ENCODE data around the gene HMGXB4. TPM values are rescaled to one million over a fixed set of nuclear protein-coding genes. Genes with fewer than 3 reads are reported as not detected.

HMGXB4 gene
- total and polyA plus RNA-seq, 7 donors, result 9.7 to 20.9 (median 14.8) TPM

DNA sequence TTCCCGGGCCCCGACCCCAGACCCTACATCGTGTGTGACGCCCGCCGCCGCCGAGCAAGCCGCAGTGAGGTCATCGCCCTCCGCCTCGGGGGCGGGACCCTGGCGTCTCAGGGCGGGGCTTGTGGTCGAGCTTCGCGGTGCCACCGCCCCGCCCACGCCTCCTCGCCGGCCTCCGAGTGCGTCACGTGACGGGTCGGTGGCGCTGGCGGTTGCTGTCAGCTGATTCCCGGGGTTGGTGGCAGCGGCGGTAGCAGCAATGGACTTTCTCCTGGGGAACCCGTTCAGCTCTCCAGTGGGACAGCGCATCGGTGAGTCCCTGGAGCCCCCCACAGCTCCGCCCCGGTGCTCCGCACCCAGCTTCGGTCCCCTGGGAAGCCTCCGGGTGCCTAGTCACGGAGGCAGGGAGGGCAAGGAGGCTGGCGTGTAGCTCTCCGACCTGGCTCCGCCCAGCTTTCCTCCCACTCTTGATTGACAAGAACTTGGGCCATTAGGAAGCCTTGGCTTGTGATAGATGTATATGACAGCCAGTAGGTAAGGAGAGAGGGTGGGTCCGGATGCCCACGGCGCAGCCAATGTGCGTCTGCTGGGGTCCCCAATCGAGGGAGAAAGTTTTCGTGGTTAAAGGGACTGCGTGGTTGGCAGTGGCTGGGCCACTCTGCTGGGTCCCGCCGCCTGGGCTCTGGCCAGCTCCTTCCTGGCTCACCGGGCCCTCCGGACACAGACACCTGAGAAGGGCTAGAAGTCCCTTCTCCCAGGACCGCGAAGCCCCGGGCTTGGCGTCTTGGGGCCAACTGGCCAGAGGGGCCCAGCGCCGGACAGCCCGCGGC, 42.6 kb downstream of the HMGXB4 start, which contains the start of gene TOM1:
Gene TOM1 (plus strand): TSS at position 222 of the 827 bp plus-strand sequence. CDS start 35 bp downstream, at position 257.
- 0% methylated on average over 64 of the region's 64 CpGs for WGBS, 2 donors
- peak; percentile 98 for DNase-seq
- Histone ChIP-seq H3K27ac (peak within 1 kb of the TSS; percentile 92 to 99 (median 94)), H3K4me3 (peak within 1 kb of the TSS; percentile 66 to 88 (median 82)), H3K27me3 (no peaks in the 10 kb centered on the region), H3K9me3 (no peaks in the 10 kb centered on the region), H3K36me3 (peaks cover 0 to 8% (median 3%) of the 10 kb centered on the region in 4 donors), H3K4me1 (peaks cover 0 to 25% (median 20%) of the 10 kb centered on the region in 4 donors)
- intact Hi-C loops (cut with DNase I), result loop anchor here (5.0 kb wide), 1 partner anchor 43 kb away; the partner anchor contains the start of gene HMGXB4
- TF ChIP-seq POLR2A (IDR thresholded peaks at IDR 0.05) (peak; percentile 72 to 74), EP300 (IDR thresholded peaks at IDR 0.05) (peak in 1 of 4 donors; percentile 6), POLR2AphosphoS5 (IDR thresholded peaks at IDR 0.05) (peak; percentile 90 to 94 (median 92))
- TF ChIP-seq, protein P1, sequence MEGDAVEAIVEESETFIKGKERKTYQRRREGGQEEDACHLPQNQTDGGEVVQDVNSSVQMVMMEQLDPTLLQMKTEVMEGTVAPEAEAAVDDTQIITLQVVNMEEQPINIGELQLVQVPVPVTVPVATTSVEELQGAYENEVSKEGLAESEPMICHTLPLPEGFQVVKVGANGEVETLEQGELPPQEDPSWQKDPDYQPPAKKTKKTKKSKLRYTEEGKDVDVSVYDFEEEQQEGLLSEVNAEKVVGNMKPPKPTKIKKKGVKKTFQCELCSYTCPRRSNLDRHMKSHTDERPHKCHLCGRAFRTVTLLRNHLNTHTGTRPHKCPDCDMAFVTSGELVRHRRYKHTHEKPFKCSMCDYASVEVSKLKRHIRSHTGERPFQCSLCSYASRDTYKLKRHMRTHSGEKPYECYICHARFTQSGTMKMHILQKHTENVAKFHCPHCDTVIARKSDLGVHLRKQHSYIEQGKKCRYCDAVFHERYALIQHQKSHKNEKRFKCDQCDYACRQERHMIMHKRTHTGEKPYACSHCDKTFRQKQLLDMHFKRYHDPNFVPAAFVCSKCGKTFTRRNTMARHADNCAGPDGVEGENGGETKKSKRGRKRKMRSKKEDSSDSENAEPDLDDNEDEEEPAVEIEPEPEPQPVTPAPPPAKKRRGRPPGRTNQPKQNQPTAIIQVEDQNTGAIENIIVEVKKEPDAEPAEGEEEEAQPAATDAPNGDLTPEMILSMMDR (IDR thresholded peaks at IDR 0.05), result no peak

DNA sequence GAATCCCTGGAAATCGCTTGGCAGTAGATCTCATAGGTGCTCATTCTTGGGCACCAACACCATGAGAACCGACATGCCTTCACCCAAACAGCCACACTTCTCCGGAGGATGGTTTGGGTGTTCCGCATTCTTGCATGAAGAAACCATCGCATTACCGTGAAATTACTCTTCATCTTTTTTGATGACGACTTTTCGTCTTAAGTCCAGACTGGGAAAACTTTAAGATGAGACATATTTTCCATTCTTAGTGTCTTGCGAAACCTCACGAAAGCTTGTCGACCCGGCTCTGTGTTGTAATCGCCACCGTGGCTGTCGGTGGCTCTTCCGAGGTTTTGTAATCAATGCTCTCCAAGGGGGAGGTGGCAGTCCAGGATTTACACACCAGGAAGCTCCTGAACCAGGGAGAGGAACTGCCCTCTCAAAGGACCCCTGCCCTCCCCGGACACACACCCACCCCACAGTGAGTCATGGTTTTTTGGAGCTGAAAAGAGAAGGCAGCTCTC, 44.1 kb downstream of the HMGXB4 start:
- Histone ChIP-seq H3K9me3 (no peaks in the 10 kb centered on the region), H3K36me3 (no peaks in the 10 kb centered on the region), H3K27ac (peak overlapping the region; percentile 92 to 99 (median 94)), H3K4me3 (peak overlapping the region in 2 of 4 donors; percentile 66 to 80), H3K4me1 (peaks cover 0 to 33% (median 24%) of the 10 kb centered on the region in 4 donors), H3K27me3 (no peaks in the 10 kb centered on the region)
- TF ChIP-seq POLR2AphosphoS5 (IDR thresholded peaks at IDR 0.05) (peak in 1 of 4 donors; percentile 70), POLR2A (IDR thresholded peaks at IDR 0.05) (no peak), EP300 (IDR thresholded peaks at IDR 0.05) (peak in 1 of 4 donors; percentile 61)
- intact Hi-C loops (cut with DNase I), result no loop called here
- peak; percentile 80 for DNase-seq
- 61 to 78% methylated on average over 17 of the region's 17 CpGs for WGBS, 2 donors

DNA sequence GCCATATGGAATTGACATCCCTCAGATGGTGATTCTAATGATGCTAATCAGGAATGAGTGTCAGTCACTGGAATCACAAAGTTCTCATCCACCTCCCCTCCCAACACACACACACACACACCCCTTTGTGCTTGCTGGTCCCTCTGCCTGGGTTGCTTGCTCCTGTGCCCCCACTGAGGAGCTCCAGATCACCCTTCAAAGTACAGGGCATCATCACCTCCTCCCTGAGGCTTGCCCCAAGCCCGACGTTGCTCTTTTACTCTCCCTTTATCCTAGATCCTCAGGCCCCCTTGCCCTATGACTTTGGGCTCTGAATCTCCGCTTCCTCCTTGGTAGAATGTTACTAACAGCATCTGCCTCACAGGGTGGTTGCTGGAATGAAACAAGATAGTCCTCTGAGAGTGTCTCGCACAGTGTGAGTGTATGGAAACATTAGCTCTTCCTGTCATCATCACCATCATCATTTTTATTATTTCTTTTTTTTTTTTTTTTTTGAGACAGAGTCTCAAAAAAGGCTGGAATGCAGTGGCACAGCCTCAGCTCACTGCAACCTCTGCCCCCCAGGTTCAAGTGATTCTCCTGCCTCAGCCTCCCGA, 45.8 kb downstream of the HMGXB4 start:
- 90 to 93% methylated on average over 5 of the region's 5 CpGs for WGBS, 2 donors

DNA sequence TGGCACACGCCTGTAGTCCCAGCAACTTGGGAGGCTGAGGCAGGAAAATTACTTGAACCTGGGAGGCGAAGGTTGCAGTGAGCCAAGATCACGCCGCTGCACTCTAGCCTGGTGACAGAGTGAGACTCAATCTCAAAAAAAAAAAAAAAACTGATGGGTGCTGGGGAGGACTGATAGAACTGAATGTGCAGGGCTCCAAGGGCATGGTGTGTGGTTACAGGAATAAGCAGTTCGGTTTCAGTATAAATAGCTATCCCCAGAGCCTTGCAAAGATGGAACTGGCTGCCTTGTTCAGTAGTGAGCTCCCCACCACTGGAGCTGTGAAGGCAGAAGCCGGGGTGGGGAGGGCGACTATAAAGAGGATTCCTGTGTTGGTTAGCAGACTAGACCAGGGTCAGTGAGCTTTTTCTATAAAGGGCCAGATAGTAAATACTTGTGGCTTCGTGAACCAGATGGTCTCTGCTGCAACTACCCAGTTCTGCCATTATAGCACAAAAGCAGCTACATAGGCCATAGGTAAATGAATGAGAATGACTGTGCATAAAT, 48.3 kb downstream of the HMGXB4 start:
- TF ChIP-seq EP300 (IDR thresholded peaks at IDR 0.05), result no peak
- intact Hi-C loops (cut with DNase I), result no loop called here
- Histone ChIP-seq H3K27ac (no peak overlapping the region), H3K27me3 (no peaks in the 10 kb centered on the region), H3K36me3 (no peaks in the 10 kb centered on the region), H3K4me1 (peaks cover 0 to 36% (median 23%) of the 10 kb centered on the region in 4 donors), H3K4me3 (no peak overlapping the region), H3K9me3 (no peaks in the 10 kb centered on the region)
- DNase-seq, result no peak
- 85 to 94% methylated on average over 8 of the region's 8 CpGs for WGBS, 2 donors

More for the DNA sequence above, 45.8 kb downstream of the HMGXB4 start:
- Histone ChIP-seq H3K4me1 (peaks cover 0 to 47% (median 30%) of the 10 kb centered on the region in 4 donors), H3K27ac (no peak overlapping the region), H3K9me3 (no peaks in the 10 kb centered on the region), H3K27me3 (no peaks in the 10 kb centered on the region), H3K36me3 (no peaks in the 10 kb centered on the region), H3K4me3 (no peak overlapping the region)
- intact Hi-C loops (cut with DNase I), result no loop called here
- TF ChIP-seq POLR2AphosphoS5 (IDR thresholded peaks at IDR 0.05) (no peak), POLR2A (IDR thresholded peaks at IDR 0.05) (no peak), EP300 (IDR thresholded peaks at IDR 0.05) (no peak)
- TF ChIP-seq, protein P1 (IDR thresholded peaks at IDR 0.05), result no peak
- no peak for DNase-seq

DNA sequence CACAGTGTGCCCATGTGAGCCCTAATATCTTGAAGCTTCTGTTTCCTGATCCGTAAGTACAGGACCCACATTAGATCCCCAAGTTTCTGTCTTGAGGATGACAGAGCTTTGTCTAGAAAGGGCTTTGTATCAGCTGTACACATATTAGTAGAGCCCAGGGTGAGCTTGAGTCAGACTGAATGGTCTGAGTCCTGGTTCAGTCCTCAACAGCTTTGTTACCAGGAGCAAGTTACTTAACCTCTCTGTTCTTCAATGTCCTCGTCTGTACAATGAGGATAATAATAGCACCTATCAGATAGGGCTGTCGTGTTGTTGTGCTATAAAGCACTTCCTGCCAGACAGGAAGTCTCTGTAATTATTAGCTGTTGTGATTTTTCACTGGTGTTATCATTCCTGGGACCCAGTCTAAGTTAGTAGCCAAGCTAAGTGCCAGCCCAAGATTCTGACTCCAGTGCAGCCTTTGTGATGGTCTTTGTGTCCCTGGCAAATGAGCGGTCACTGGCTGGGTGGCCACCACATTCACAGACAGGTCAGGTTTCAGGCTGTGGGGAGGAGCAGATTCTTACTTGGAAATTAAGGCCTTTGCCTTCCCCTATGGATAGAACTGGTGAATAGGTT, 49.2 kb downstream of the HMGXB4 start:
- no peaks in the 10 kb centered on the region for H3K36me3 ChIP-seq
- H3K4me1 ChIP-seq, result peaks cover 0 to 28% (median 18%) of the 10 kb centered on the region in 4 donors
- no peak overlapping the region for H3K4me3 ChIP-seq
- intact Hi-C loops (cut with DNase I), result no loop called here
- no peaks in the 10 kb centered on the region for H3K27me3 ChIP-seq
- WGBS, 2 donors, result 50 to 53% methylated on average over 4 of the region's 4 CpGs
- no peak for TF ChIP-seq POLR2A (IDR thresholded peaks at IDR 0.05)
- TF ChIP-seq, protein P1 (IDR thresholded peaks at IDR 0.05), result no peak
- no peak for TF ChIP-seq POLR2AphosphoS5 (IDR thresholded peaks at IDR 0.05)
- no peak for TF ChIP-seq EP300 (IDR thresholded peaks at IDR 0.05)
- H3K27ac ChIP-seq, result no peak overlapping the region
- no peaks in the 10 kb centered on the region for H3K9me3 ChIP-seq
- no peak for DNase-seq
